ENCODE data around the gene PGLYRP4.

The PGLYRP4 gene

DNA sequence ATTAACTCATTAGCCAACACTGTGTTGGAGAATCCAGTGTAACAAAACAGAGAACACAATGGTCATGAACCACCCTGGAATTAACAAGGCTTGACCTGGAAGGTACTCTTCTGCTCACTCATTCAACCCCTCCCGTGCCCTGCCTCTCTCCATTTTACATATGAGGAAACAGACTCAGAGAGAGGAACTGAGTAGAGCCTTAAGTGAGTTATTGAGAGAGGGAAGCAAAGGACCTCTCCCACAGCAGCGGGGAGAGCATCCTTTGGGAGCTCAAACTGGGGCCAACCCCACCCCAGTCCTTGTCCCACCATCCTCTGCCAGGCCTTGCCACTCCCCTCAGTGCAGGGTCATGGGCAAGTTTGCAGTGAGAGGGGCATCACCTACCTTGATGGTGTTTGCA is 25.4 kb upstream of the PGLYRP4 start:
- DNase-seq: no peak

DNA sequence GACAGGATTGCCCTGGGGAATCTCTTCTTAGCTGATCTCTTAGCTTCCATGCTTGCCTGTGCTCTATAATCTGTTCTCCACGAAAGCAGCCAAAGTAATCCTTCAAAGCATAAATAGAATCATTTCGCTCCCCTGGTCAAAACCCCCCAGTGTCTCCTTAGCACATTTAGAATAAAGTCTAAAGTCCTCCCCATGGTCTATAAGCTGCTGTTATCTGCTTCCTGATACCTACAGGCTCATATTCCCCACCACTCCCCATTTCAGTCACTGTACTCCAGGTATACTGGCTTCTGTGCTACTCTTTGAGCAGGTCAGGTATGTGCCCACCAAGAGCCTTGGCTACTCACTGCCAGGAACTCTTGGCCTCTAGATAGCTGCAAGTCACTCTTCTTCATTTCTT is 23.9 kb upstream of the PGLYRP4 start:
- no peak for DNase-seq

DNA sequence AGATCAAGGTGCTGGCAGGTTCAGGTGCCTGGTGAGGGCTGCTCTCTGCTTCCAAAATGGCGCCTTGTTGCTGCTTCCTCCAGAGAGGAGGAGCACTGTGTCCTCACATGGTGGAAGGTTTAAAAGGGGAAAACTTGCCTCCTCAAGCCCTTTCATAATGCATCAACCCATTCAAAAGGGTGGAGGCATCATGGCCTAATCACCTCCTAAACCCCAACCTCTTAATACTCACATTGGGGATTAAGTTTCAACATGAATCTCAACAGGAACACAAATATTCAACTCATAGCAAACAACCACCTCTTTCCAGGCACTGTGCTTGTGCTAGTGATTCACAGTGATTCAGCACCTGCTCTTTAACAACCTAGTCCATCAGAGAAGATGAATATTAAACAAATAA is 22.6 kb upstream of the PGLYRP4 start:
- no peak for DNase-seq

DNA sequence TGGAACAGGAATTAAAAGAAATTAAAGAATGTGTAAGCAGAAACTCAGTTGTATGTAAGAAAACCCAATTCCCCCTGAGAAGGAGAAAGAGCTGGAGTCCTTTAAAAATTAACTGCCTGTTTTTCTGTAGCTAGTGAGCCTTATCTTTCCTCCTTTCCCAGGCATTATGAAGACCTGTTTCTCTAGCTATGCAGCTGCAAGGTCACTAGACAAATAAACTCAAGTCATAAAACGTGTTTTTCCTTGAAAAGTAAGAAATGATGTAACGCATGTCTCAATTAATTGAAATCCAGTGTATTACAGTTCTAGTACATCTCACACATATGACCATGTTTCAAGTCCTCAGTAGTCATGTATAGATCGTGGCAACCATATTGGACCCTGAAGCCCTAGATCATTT is 21.5 kb upstream of the PGLYRP4 start:
- DNase-seq: no peak

DNA sequence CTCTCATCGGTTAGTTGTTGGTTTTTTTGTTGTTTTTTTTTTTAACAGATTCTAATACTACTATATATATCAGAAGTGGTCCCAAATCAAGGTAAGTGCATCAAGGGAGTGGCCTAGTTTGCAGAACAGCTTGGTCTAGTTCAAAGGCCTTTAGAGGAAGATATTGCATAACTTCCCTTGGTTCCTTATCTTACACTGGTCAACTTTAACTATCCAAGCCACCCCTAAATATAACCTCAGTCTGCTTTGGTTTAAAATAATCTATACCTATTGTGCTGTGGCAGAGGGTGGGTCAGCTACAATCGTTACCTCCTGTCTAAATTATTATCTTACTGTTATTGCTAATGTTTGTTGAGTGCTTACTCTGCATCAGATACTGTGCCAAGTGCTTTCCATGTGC is 19.9 kb upstream of the PGLYRP4 start:
- DNase-seq: no peak

DNA sequence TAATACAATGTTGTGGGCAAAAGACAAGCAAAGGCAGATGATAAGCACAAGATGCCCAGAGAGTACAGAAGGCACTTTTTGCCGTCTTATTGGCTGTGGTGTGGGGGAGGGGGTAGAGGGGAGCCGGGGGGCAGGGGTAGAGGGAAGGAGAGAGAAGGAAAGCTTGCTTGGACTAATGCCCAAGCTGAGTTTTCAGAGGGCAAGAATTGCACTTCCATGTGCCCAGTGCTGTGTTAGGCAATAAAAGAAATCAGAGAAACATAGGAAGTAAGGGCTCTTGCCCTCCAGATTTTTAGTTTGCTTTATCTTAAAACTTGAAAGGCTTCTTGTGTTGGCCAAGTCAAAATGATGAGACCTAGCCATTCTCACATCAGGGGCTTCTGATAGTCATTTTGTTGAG is 18.4 kb upstream of the PGLYRP4 start:
- no peak for DNase-seq

DNA sequence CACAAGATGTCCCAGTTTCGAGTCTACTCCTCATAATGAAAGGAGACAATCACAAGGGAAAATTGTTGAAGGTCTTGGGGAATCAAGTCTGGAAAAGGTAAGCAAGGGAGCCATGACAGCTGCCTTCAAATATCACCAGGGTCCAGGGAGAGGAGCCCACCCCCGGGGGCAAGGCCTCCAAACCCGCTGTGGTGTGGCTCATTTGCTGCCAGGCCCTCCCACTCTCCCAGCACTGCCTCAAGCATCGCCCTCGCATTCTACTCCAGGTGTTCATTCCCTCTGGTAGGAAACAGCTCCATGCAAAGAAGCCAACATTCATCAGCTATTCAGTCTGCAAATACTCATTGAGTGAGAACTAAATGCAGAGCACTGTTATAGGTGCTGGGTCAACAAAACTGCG is 17.6 kb upstream of the PGLYRP4 start:
- DNase-seq: no peak

DNA sequence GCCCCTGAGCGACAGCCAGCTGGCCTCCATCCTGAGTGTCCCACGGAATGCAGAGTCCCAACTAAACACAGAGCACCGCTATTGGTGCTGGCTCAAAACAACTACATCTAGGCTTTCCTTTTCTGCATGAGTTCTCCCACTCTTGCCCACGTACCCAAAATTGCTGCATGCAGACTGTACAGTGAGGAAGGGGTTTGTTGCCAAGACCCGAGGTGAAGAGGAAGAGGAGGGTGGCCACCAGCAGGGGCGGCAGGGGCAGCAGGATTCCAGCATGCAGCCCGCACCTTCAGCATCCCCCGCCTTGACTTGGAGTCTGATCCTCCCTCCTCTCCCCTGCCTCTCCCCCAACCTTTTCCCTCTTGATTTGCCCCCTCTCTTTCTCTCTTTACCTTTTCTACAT is 17.1 kb upstream of the PGLYRP4 start:
- no peak for DNase-seq

DNA sequence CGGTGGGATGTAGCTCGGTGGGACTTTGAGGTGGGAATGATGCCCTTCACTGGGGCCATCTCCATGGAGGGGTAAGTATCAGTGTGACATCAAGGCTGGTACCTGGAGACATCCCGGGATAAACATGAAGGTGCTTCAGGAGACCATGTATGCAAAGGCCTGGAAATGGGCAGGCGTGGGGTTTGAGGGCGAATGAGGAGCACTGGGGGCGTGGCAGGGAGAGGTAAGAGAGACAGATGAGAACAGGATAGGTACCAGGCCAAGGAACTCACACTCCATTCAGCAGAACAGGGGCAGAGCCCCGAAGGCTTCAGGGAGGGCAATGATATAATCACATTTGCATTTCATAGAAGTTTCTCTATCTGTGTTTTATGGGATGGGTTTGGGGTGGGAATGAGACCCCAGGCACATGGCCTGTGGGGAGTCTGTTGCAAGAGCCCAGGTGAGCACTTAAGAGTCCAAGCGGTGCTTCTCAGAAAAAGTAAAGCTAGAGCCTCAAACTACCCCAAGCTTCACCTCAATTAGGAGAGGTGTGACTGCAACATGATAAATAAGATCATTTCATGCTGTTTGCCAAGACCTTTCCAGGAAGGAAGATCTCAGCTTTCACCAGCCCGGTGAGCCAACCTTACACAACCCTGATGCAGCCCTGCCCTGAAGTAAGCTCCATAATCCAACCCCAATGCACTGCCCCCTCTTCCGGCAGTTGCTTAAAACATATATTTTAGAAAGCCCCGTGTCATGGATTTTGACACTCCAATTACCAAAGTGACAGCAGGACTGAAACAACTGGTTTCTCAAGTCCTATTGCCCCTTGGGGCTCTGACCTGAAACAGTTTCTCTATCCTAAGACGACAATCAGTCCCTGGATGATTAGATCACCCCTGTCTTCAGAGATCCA is 16.4 kb upstream of the PGLYRP4 start:
- DNase-seq: no peak

DNA sequence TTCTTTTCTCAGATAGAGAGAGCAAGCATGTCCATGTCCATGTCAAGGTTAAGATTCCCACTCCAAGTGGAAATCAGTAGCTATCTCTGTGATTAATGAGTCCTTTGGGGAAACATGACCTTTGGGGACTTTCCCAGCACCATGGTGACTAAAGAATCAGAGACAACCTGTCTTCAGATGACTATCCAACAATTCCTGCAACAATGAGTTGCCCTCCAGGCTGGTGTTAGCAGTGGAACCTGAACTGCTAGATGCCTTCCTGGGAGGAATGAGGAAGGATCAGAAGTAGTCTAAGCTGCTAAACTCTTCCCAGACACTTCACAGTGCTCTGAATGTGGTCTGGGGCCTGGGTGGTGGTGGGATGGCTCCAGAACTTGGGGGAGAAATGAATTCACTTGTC is 15.5 kb upstream of the PGLYRP4 start:
- DNase-seq: no peak

DNA sequence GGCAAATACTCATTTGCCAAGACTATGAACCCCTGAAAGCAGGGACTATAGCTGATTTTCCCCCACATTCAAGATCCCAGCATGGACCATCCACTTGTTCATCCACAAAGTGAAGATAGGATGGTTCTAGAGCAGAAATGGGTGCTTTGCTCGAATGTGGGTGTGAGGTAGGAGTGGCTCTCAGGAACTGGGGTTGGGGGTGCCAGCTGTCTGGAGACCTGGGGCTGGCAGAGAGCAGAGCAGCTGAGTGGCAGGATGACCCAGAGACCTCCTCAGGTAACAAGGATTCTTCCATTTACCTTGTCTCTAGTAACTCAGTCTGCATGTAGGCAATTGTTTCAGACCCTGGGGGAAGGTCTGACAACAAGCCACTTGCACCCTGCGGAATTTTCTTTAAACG is 15.0 kb upstream of the PGLYRP4 start:
- DNase-seq: no peak

DNA sequence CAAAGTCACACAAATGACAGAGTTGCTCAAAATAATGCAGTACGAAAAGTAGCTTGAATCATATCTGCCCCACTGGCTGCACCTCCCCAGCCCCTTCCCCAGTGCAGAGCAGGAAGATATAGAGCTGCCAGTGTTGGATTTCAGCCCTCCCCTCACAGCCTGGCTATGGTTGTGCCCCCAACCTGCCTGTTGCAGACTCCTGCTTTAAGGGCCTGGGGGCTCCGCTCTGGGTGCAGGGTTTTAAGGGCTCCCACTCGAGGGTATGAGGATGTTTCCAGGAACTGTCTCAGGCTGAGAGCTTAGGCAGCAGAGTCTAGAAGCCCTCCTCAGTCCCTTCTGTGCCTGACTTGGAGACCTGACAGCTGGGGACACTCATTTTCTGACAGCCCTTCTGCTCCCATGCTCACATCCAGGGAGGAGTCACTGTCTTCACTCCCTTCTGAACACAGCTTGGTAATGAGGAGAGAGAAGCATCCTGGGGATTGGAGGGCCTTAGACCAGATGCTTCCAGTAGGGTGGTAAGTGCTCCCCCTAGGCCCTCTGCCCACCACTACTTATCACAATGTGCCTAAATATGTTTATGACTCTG is 13.6 kb upstream of the PGLYRP4 start:
- DNase-seq: peak; percentile 34

DNA sequence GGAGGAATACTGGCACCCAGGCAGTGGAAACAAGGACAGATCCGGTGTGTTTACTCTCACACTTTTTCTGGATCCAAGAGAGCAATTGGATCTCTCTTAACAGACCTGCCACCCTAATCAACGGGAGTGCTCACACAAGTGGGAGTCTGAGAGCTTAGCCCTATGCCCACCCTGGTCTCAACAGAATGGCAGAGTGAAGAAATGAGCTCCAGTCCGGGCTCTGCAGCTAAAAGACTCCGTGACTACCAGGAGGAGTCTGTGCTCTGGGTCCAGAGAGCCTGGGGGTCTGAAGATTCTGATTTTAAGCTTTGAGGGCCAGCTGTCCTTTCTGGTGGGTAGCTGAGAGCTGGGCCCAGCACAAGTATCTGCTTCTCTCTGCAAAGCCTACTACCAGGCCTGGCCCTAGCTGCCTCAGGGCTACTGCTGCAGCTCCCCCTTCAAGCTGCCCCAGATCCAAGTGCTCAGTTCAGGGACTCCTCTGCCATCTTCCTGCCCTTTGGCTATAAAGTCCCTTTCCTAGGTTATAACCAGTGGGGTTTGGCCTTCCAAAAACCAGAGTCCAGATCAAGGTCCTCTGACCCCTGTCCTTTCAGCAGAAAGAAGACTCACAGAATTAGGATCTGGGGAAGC is 13.0 kb upstream of the PGLYRP4 start:
- no peak for DNase-seq

DNA sequence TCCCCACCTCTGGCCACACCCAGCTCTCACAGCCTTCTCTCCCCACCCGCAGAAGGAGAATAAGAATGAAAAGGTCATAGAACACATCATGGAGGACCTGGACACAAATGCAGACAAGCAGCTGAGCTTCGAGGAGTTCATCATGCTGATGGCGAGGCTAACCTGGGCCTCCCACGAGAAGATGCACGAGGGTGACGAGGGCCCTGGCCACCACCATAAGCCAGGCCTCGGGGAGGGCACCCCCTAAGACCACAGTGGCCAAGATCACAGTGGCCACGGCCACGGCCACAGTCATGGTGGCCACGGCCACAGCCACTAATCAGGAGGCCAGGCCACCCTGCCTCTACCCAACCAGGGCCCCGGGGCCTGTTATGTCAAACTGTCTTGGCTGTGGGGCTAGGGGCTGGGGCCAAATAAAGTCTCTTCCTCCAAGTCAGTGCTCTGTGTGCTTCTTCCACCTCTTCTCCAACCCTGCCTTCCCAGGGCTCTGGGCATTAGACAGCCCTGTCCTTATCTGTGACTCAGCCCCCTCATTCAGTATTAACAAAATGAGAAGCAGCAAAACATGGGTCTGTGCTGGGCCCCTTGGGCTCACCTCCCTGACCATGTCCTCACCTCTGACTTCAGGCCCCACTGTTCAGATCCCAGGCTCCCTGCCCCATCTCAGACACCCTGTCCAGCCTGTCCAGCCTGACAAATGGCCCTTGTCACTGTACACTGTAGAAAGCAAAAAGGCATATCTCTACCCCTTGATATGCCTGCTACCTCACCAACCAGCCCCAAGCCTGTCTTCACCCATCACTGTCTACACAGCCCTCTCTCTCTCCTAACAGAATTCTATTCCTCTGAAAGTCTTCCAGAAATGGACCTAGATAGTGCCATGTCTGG is 12.2 kb upstream of the PGLYRP4 start:
- DNase-seq: no peak

DNA sequence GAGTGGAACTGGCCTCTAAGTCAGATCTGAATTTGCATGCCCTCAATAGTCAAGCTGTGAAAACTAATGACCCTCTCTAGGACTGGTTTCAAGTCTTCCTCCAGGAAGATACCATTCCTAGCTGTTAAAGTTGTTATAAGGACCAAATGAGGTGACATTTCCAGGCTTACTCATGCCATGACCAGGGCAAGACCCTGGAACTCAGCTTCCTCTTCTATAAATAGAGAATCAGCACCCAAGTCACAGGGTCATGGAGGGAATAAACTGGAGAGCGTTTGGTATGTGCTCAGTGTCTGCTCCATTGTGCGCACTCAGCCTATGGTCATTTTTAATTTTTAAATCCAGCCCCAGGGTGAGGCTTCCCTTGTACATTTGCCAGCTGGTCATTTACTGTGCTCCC is 11.5 kb upstream of the PGLYRP4 start:
- no peak for DNase-seq

DNA sequence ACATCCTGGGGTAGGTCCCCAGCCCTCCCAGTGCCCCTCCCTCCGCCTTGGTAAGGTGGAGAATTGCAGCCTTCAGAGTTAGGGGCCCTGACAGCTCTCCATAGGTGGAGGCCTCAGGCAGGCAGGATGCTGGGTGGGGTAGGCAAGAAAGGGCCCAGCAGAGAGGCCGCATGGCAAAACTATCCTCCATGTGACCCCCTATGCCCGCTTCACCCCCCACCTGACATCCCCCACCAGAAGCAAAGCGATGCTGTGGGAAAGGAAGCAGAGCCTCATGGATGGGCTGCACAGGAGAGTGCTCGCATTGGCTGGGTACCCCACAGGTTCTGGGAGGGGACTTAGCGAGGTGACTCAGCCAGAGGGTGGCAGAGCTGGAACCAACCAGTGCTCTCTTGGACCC is 10.6 kb upstream of the PGLYRP4 start:
- no peak for DNase-seq

DNA sequence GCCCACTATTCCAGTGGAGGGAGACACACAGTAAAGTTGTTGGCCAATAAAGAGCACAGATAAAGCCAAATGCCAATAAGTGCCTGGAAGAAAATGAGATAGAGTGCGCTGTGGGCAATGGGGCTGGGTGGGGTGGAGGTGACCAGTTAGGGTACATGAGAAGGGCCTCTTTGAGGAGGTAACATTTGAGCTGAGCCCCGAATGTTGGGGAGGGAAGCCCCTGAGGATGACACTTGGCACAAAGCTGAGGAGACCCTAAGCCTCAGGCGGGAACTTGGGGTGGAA is 10.0 kb upstream of the PGLYRP4 start:
- DNase-seq: no peak

DNA sequence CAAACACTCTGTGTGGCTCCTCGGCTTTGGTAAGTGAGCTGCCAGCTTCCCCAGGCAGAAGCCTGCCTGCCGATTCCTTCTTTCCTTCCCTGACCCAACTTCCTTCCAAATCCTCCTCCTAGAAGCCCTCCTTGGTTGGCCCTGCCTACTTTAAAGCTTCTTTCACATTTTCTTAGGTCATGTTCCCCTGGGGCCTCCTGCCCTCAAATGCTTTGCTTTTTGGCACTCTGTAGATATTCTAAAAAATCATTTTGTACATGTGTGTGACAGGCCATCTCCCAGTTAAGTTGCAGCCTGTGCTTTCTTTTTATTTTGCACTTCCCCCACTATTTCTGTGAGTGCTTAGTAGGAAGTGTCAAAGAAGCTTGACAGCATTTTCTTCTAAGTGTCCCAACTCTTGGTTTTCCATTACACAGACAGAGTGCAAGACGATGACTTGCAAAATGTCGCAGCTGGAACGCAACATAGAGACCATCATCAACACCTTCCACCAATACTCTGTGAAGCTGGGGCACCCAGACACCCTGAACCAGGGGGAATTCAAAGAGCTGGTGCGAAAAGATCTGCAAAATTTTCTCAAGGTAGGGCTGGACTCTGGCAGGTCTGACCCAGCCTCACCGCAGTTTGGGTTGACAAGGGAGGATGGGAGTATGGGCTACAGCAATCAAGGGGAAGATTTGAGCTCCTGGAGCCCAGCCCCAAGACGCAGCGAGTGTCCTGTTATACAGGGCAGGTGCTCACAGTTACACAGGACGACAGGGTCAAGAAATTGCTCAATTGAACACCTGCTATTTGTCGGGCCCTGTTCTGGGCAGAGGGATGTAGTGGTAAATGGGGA is 9.4 kb upstream of the PGLYRP4 start, which contains the start of gene S100A9:
Gene S100A9, plus strand, starts transcription at position 2 of the 838 bp plus-strand sequence. Its CDS starts 430 bp downstream, at position 432.
- DNase-seq: no peak

DNA sequence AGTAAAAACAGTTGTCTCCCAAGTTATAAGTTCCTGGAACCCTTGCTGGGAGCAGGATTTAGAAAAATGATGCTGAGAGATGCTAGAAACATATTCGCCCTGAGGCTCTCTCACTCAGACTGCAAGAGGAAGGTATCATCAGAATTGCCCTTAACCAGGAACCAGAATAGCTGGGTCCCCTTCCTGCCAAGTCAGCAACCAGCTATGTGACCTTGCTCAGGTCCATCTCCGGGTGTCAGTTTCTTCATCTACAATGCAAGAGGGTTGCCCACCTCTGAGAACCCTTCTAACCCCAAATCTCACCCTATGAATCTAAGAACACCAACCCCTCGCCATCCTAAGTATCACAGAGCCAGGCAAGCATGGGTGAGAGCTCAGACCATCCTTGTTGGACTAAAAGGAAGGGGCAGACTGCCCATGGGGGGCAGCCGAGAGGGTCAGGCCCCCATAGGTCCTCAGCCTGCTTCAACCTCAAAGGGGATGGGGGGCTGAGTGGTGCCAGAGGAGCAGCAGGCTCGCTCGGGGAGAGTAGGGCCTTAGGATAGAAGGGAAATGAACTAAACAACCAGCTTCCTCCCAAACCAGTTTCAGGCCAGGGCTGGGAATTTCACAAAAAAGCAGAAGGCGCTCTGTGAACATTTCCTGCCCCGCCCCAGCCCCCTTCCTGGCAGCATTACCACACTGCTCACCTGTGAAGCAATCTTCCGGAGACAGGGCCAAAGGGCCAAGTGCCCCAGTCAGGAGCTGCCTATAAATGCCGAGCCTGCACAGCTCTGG is 8.6 kb upstream of the PGLYRP4 start:
- peak; percentile 34 for DNase-seq

DNA sequence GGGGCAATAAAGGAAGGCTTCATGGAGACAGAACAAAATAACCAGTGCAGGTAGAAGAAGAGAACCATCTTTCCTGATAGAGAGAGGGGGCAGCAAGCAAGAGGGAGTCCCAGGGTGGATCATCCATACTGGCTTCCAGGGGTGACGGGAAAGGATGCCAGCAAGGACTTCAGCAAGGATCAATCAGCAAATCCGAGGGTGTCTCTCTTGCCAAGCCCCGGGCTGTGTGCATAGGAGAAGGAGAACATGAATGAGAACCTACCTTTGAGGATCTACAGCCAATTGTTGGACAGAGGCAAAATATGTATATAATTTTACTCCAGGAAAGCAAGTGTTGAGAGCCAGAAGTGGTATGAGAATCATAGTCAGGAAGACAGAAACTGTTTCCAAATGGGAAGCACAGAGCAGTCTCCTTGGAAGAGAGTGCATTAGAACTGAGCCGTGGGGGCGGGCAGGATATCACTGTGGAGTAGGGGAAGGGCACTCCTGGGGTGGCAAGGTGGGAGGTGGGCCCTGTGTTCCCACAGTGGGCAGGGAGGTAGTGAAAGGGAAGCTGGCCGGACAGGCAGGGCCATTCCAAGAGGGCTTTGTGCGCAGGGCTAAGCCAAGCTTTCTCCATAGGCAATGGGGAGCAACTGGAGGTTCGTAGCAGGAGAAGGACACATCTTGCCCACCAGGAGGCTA is 7.9 kb upstream of the PGLYRP4 start:
- peak; percentile 9 for DNase-seq
